ENCODE results near the gene OBSCN. TPM values are rescaled to one million over a fixed set of nuclear protein-coding genes. Genes with fewer than 3 reads are reported as not detected.

The OBSCN gene
- total RNA-seq, 1 donor from 2014 or later, result 42.4 TPM

- DNase-seq, result no peak
These were observed 217.1 kb downstream of the OBSCN start for GRCh38 chr1:228424685-228425660.

GRCh38 chr1:228426518-228427175, 218.8 kb downstream of the OBSCN start:
- DNase-seq, result no peak

- no peak for DNase-seq
These were observed 220.6 kb downstream of the OBSCN start for GRCh38 chr1:228428412-228428811.

Other genes starting within 250 kb of the OBSCN start
- gene WNT3A, start 201.0 kb upstream of the OBSCN start, total RNA-seq, result not detected
- gene ARF1, start 125.3 kb upstream of the OBSCN start, total RNA-seq, result 96.2 TPM
- gene C1orf35, start 104.7 kb upstream of the OBSCN start, total RNA-seq, result 4.1 TPM
- 24.8 TPM for gene MRPL55, start 98.7 kb upstream of the OBSCN start, total RNA-seq
- 91.6 TPM for gene GUK1, start 67.8 kb upstream of the OBSCN start, total RNA-seq
- gene GJC2, start 58.1 kb upstream of the OBSCN start, total RNA-seq, result 1.1 TPM
- 4.2 TPM for gene IBA57, start 42.2 kb upstream of the OBSCN start, total RNA-seq
- gene TRIM11, start 198.8 kb downstream of the OBSCN start, total RNA-seq, result 10.9 TPM
- gene TRIM17, start 208.8 kb downstream of the OBSCN start, total RNA-seq, result 0.78 TPM